K562 (cell line): ENCODE data around the gene VAPB. TPM values are rescaled to one million over a fixed set of nuclear protein-coding genes. Genes with fewer than 3 reads are reported as not detected.

Source experiments
- CREBBP ChIP-seq: IDR thresholded peaks from one replicate; pipeline ENCODE4 v1.6.1; 2012; ENCODE audit warnings: low read depth, mild to moderate bottlenecking, control low read depth, inconsistent platforms, low read length
- DDX20 ChIP-seq: fragments of 450-650 bp; IDR thresholded peaks from 2 replicates; pipeline ENCODE4 v1.6.1; 2016; ENCODE audit warnings: missing genetic modification characterization, low read depth, mild to moderate bottlenecking, missing compliant biosample characterization, moderate library complexity
- GTF2E2 ChIP-seq: fragments of 200-800 bp; sonication (Bioruptor generic); IDR thresholded peaks from 2 replicates; pipeline ENCODE4 v1.6.1; 2016; ENCODE audit warnings: missing genetic modification characterization, missing compliant biosample characterization
- HCFC1 ChIP-seq: IDR thresholded peaks from 2 replicates; pipeline ENCODE4 v1.6.1; 2012; ENCODE audit warnings: low read depth, low read length, improper control_type of control experiment
- MAFK ChIP-seq: IDR thresholded peaks from 2 replicates; pipeline ENCODE4 v1.6.1; 2011; ENCODE audit warnings: low read length, improper control_type of control experiment
- NUFIP1 ChIP-seq: fragments of 450-650 bp; IDR thresholded peaks from 2 replicates; pipeline ENCODE4 v1.6.1; 2018; ENCODE audit not compliant: partially characterized antibody
- SMARCA5 ChIP-seq: fragments of 450-650 bp; IDR thresholded peaks from 2 replicates; pipeline ENCODE4 v1.6.1; 2016
- SRSF7 ChIP-seq: fragments of 200-400 bp; formaldehyde crosslinking; optimal IDR thresholded peaks from 2 replicates; pipeline ENCODE3; 2017; ENCODE audit warnings: mild to moderate bottlenecking, low read depth, low read length
- TRIM24 ChIP-seq, 2 experiments: fragments of 450-650 bp; IDR thresholded peaks; 2 replicates each; pipeline ENCODE4 v1.6.1; 2016
- TSC22D4 ChIP-seq: fragments of 450-650 bp; IDR thresholded peaks from 2 replicates; pipeline ENCODE4 v1.6.1; 2016; ENCODE audit warnings: missing genetic modification characterization, missing biosample characterization, control low read depth
- ZNF12 ChIP-seq: sonication (generic); formaldehyde crosslinking; IDR thresholded peaks from 2 replicates; pipeline ENCODE4 v1.4.0; 2020; ENCODE audit warnings: mild to moderate bottlenecking, missing genetic modification reagents
- polyA plus RNA-seq, 8 experiments: library from polyadenylated mRNA; depleted of rRNA in 4 of 8; stranded (reverse) in 5 of 8; unstranded in 3 of 8; fragments of >200 nt; fragmentation: Nextera tagmentation in 2 of 8; fragmentation: Illumina TruSeq in 1 of 8; extraction: Ambion mirVana in 2 of 8; extraction: Trizol in 1 of 8; gene quantifications; 2 replicates each; pipeline versions ENCODE4 v1.2.1 to v1.2.3, GENCODE V29; 2011 to 2014; ENCODE audit warnings: inconsistent platforms in 1 of 8, missing spikeins in 1 of 8
- total RNA-seq, 7 experiments: library from RNA; depleted of rRNA in 6 of 7; stranded (reverse); fragments of >200 nt in 6 of 7; fragmentation: Illumina TruSeq in 2 of 7; extraction: Trizol in 2 of 7; gene quantifications; 2 replicates each; pipeline versions ENCODE4 v1.2.1 to v1.2.3, GENCODE V29; 2011 to 2021; ENCODE audit warnings: low replicate concordance in 1 of 7
- TF ChIP-seq, protein P1 (sequence below), 3 experiments: fragments of 200-800 bp in 1 of 3; fragments of 250-450 bp in 1 of 3; fragments of 450-650 bp in 1 of 3; sonication (Bioruptor Pico) in 1 of 3; sonication (Bioruptor generic) in 1 of 3; formaldehyde crosslinking in 1 of 3; IDR thresholded peaks; 2 replicates each; pipeline versions ENCODE4 v1.6.1 to v1.8.0; 2016 to 2022; ENCODE audit warnings: mild to moderate bottlenecking in 2 of 3, missing genetic modification characterization in 2 of 3, missing compliant biosample characterization in 1 of 3, moderate library complexity in 1 of 3
- TF ChIP-seq, protein P2 (sequence below): fragments of 250-450 bp; sonication (Bioruptor Pico); IDR thresholded peaks from 2 replicates; pipeline ENCODE4 v1.5.0; 2021; ENCODE audit warnings: mild to moderate bottlenecking, moderate library complexity
- TF ChIP-seq, protein P3 (sequence below), 2 experiments: fragments of 450-650 bp; IDR thresholded peaks; 2 replicates each; pipeline ENCODE4 v1.6.1; 2016
- TF ChIP-seq, protein P4 (sequence below): fragments of 450-650 bp; IDR thresholded peaks from 2 replicates; pipeline ENCODE4 v1.6.1; 2016; ENCODE audit warnings: borderline replicate concordance
- TF ChIP-seq, protein P5 (sequence below): sonication (generic); formaldehyde crosslinking; IDR thresholded peaks from 2 replicates; pipeline ENCODE4 v1.5.0; 2020; ENCODE audit warnings: missing genetic modification reagents

The VAPB gene
- total and polyA plus RNA-seq, 9 of the 15 experiments (the other 6 are each of a cell fraction or from before 2014, with no cell fraction given) = 3.4 to 51.0 (median 27.9) TPM

DNA sequence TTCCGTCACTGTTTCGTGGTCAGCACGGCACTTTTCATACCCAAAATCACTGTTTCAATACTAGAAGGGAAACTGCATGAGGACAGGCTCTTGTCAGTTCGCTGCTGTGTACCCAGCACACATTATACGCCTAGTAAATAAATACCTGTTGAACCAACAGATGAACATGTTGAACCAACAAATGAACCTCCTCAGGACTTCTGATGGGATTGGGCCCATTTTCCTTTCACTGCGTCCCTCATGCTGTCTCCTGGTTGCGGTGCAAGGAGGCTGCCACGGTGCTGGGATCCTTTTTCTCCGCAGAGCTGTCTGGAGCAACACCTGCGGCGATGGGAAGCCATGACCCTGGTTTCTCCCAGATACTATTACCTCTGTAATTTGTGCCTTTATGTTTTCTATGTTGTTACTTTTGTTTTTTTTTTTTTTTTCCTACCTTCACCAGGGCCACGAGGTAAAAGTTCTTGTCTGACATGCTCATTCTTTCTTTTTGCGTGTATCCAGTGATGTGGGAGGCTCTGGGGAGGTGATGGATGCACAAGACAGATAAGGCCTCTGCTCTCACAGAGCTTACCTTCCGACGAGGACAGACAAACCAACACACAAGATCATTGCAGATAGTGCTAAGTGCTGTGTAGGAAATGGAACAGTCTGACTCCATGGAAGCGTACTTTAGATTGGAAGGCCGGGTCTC, 1.1 kb downstream of the VAPB start (continued):
- TF ChIP-seq, protein P1, sequence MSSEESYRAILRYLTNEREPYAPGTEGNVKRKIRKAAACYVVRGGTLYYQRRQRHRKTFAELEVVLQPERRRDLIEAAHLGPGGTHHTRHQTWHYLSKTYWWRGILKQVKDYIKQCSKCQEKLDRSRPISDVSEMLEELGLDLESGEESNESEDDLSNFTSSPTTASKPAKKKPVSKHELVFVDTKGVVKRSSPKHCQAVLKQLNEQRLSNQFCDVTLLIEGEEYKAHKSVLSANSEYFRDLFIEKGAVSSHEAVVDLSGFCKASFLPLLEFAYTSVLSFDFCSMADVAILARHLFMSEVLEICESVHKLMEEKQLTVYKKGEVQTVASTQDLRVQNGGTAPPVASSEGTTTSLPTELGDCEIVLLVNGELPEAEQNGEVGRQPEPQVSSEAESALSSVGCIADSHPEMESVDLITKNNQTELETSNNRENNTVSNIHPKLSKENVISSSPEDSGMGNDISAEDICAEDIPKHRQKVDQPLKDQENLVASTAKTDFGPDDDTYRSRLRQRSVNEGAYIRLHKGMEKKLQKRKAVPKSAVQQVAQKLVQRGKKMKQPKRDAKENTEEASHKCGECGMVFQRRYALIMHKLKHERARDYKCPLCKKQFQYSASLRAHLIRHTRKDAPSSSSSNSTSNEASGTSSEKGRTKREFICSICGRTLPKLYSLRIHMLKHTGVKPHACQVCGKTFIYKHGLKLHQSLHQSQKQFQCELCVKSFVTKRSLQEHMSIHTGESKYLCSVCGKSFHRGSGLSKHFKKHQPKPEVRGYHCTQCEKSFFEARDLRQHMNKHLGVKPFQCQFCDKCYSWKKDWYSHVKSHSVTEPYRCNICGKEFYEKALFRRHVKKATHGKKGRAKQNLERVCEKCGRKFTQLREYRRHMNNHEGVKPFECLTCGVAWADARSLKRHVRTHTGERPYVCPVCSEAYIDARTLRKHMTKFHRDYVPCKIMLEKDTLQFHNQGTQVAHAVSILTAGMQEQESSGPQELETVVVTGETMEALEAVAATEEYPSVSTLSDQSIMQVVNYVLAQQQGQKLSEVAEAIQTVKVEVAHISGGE (CRISPR knock-in tag; IDR thresholded peaks at IDR 0.05) = 0 out of 6 replicates have a peak, but pooled peaks of 1 of the 3 experiments have one; percentile 15
- no peak for TF ChIP-seq DDX20 (tag)
- TF ChIP-seq TSC22D4 = no peak
- TF ChIP-seq, protein P2, sequence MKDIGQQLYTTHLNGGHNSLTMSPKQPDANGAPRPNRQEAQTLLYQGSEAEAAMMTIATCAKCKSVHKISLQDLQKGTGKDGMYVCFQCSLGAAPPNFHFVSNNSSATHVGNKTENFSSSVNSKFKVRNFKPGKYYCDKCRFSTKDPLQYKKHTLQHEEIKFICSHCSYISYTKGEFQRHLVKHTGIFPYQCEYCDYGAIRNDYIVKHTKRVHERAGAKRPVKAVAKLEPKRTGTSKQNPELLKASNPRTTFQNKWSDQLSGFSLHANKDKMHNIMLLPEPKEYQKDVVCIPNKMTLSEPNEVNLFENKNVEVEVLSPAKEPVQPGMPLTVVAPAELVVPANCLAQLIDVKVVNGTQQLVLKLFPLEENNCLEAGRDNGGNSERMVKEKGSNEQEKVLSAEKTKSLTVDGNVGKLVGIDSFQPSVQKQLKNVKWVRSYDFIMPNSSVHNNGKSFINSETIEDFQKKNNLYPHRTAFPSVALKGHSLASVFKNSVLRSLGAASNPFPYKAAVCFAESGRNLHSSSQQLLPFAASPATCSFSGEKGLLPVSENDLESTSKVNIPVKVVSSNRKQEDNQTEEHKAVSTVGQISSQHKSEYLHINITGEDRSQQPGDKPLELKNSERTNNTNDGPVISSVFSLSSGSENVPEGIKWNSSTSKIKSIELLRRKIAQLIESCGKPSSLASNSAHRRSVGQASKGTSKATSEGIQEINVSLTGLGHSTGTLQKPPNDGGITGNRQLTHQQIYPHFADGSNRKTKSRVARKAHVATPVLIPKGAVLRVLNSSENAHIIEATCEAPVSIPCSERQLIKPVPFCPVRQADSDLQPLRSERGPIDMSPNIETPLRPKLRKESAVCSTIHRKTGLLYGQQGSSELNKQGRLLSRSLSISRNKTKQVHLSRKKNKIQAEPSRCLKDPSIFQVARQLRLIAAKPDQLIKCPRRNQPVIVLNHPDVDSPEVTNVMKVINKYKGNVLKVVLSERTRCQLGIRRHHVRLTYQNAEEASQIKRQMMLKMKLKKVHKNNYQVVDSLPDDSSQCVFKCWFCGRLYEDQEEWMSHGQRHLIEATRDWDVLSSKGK (CRISPR knock-in tag) = no peak
- TF ChIP-seq GTF2E2 = no peak
- no peak for TF ChIP-seq NUFIP1
- TF ChIP-seq, protein P3, sequence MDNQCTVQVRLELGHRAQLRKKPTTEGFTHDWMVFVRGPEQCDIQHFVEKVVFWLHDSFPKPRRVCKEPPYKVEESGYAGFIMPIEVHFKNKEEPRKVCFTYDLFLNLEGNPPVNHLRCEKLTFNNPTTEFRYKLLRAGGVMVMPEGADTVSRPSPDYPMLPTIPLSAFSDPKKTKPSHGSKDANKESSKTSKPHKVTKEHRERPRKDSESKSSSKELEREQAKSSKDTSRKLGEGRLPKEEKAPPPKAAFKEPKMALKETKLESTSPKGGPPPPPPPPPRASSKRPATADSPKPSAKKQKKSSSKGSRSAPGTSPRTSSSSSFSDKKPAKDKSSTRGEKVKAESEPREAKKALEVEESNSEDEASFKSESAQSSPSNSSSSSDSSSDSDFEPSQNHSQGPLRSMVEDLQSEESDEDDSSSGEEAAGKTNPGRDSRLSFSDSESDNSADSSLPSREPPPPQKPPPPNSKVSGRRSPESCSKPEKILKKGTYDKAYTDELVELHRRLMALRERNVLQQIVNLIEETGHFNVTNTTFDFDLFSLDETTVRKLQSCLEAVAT (IDR thresholded peaks at IDR 0.05) = peak in 1 of 2 experiments; percentile 64; a peak in 1 of 4 replicates
- no peak for TF ChIP-seq HCFC1
- peak in 1 of 2 experiments; percentile 70; a peak in 2 of 4 replicates for TF ChIP-seq TRIM24 (IDR thresholded peaks at IDR 0.05)
- no peak for TF ChIP-seq SRSF7
- TF ChIP-seq, protein P4, sequence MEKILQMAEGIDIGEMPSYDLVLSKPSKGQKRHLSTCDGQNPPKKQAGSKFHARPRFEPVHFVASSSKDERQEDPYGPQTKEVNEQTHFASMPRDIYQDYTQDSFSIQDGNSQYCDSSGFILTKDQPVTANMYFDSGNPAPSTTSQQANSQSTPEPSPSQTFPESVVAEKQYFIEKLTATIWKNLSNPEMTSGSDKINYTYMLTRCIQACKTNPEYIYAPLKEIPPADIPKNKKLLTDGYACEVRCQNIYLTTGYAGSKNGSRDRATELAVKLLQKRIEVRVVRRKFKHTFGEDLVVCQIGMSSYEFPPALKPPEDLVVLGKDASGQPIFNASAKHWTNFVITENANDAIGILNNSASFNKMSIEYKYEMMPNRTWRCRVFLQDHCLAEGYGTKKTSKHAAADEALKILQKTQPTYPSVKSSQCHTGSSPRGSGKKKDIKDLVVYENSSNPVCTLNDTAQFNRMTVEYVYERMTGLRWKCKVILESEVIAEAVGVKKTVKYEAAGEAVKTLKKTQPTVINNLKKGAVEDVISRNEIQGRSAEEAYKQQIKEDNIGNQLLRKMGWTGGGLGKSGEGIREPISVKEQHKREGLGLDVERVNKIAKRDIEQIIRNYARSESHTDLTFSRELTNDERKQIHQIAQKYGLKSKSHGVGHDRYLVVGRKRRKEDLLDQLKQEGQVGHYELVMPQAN = peak; percentile 26; the same call in 1 of the 2 replicates
- TF ChIP-seq ZNF12 (CRISPR knock-in tag) = no peak
- no peak for TF ChIP-seq MAFK
- TF ChIP-seq, protein P5, sequence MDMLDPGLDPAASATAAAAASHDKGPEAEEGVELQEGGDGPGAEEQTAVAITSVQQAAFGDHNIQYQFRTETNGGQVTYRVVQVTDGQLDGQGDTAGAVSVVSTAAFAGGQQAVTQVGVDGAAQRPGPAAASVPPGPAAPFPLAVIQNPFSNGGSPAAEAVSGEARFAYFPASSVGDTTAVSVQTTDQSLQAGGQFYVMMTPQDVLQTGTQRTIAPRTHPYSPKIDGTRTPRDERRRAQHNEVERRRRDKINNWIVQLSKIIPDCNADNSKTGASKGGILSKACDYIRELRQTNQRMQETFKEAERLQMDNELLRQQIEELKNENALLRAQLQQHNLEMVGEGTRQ = 0 out of 2 replicates have a peak, but pooled peaks have one; percentile 0
- TF ChIP-seq SMARCA5 = peak; percentile 44; the same call in 1 of the 2 replicates
- TF ChIP-seq CREBBP = no peak
